KMS-11 (cell line): ENCODE data around the gene FDX2.

Source experiments
- H2AFZ ChIP-seq: fragments of 200-600 bp; sonication (generic); 2 replicates; pipeline ENCODE4 v1.6.1; 2016; ENCODE audit warnings: antibody characterized with exemption, mixed run types, low read depth
- H3K27ac ChIP-seq: fragments of 200-600 bp; sonication (generic); 2 replicates; pipeline ENCODE4 v1.6.1; 2016; ENCODE audit warnings: mild to moderate bottlenecking, mixed run types
- H3K27me3 ChIP-seq: fragments of 200-600 bp; sonication (generic); 2 replicates; pipeline ENCODE4 v1.6.1; 2017; ENCODE audit warnings: mild to moderate bottlenecking, low read depth, mixed run types, moderate library complexity; ENCODE audit not compliant: insufficient read depth
- H3K36me3 ChIP-seq: fragments of 200-600 bp; sonication (generic); 2 replicates; pipeline ENCODE4 v1.6.1; 2017; ENCODE audit warnings: mild to moderate bottlenecking, mixed run types; ENCODE audit not compliant: insufficient read depth
- H3K4me1 ChIP-seq: fragments of 200-600 bp; sonication (generic); 2 replicates; pipeline ENCODE4 v1.6.1; 2016; ENCODE audit warnings: mild to moderate bottlenecking, low read depth, mixed run types; ENCODE audit not compliant: poor library complexity, severe bottlenecking
- H3K4me2 ChIP-seq: fragments of 200-600 bp; sonication (generic); 2 replicates; pipeline ENCODE4 v1.7.0; 2016; ENCODE audit warnings: mild to moderate bottlenecking, mixed run types
- H3K4me3 ChIP-seq: fragments of 200-600 bp; sonication (generic); IDR thresholded peaks from 2 replicates; pipeline ENCODE4 v1.6.1; 2017; ENCODE audit warnings: low read depth, low read length, mixed read lengths; ENCODE audit not compliant: insufficient read depth
- H3K79me2 ChIP-seq: fragments of 200-600 bp; sonication (generic); 2 replicates; pipeline ENCODE4 v1.6.1; 2016; ENCODE audit warnings: low read depth, mixed run types; ENCODE audit not compliant: insufficient read depth
- H3K9ac ChIP-seq: fragments of 200-600 bp; sonication (generic); 2 replicates; pipeline ENCODE4 v1.6.1; 2016; ENCODE audit warnings: mild to moderate bottlenecking, mixed run types
- H4K20me1 ChIP-seq: fragments of 200-600 bp; sonication (generic); 2 replicates; pipeline ENCODE4 v1.6.1; 2016; ENCODE audit warnings: mild to moderate bottlenecking, mixed run types; ENCODE audit not compliant: insufficient read depth
- TF ChIP-seq, protein P1 (sequence below): fragments of 200-600 bp; sonication (generic); conservative IDR thresholded peaks from 2 replicates; pipeline ENCODE4 v1.6.1; 2017; ENCODE audit warnings: low read depth, mild to moderate bottlenecking, antibody characterized with exemption, low read length, moderate library complexity, mixed read lengths

FDX2 gene

DNA sequence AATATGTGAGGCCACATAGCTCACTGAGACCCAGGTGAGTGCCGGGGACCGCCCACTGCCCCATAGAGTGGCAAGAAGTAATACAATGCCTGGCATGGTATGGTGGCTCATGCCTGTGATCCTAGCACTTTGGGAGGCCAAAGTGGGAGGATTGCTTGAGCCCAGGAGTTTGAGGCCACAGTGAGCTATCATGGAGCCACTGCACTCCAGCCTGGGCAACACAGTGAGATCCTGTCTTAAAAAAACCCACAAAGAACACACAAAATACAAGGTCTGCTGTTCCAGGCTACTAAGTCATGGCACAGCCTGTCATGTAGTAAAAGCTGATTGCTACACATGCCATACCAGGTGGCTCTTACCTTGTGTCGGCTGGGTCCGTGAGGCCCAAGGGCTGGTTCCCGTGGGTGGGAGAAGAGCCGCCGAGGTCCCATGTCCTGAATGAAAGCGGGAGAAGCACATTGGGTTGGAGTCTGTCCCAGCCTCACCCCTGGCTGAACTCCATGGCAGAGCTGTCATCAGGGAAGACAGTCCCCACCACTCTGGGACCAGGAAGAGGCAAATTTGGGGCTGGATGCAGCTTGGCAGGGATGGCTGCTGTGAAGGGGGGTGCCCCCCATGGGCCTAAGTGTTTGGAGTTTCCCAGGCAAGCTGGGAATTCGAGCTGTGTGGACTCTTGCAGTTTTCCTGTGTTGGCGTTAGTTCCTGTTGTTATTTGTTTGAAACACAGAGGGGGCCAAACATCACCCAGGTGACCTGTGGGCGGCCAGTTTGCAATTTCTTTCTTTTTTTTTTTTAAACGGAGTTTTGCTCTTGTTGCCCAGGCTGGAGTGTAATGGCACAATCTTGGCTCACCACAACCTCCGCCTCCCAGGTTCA lies 3.2 kb upstream of the FDX2 start:
- no peak overlapping the region for H2AFZ ChIP-seq
- no peaks in the 10 kb centered on the region for H3K27me3 ChIP-seq
- H4K20me1 ChIP-seq: no peaks in the 10 kb centered on the region
- peaks cover 16% of the 10 kb centered on the region for H3K4me1 ChIP-seq
- TF ChIP-seq, protein P1, sequence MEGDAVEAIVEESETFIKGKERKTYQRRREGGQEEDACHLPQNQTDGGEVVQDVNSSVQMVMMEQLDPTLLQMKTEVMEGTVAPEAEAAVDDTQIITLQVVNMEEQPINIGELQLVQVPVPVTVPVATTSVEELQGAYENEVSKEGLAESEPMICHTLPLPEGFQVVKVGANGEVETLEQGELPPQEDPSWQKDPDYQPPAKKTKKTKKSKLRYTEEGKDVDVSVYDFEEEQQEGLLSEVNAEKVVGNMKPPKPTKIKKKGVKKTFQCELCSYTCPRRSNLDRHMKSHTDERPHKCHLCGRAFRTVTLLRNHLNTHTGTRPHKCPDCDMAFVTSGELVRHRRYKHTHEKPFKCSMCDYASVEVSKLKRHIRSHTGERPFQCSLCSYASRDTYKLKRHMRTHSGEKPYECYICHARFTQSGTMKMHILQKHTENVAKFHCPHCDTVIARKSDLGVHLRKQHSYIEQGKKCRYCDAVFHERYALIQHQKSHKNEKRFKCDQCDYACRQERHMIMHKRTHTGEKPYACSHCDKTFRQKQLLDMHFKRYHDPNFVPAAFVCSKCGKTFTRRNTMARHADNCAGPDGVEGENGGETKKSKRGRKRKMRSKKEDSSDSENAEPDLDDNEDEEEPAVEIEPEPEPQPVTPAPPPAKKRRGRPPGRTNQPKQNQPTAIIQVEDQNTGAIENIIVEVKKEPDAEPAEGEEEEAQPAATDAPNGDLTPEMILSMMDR: no peak
- H3K27ac ChIP-seq: no peak overlapping the region
- no peak overlapping the region for H3K4me2 ChIP-seq
- H3K36me3 ChIP-seq: no peaks in the 10 kb centered on the region
- H3K79me2 ChIP-seq: no peaks in the 10 kb centered on the region; the same call in 1 of the 2 replicates
- H3K4me3 ChIP-seq: no peak overlapping the region
- no peak overlapping the region for H3K9ac ChIP-seq

DNA sequence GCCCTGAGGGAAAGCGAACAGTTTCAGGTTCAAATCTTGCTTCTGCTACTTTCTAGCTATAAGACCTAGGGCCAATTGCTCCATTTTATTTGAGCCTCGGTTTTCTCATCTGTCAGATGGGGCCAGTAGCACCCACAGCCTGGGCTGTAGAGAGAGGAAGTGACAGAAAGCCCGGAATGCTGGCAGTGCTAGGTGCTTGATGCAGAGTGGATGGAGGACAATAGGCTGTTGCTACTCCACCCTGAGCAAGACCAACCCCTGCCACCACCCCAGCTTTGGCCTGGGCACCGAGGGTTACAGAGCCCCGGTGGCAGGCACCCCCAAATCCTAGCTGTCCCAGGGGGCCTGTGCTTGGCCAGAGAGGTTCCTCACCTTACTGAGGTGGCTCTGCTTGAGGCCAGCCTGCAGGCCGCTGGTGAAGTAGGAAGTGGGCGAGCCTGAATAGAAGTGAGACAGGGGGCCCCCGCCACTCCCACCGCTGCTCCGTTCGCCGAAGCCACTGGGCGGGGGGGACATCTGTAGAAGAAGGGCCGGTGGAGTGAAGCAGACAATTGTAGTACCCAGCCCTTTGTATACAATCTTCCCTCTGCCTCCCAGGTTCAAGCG lies 2.1 kb upstream of the FDX2 start:
- Histone ChIP-seq H3K9ac (no peak overlapping the region), H3K4me3 (no peak overlapping the region), H3K27me3 (no peaks in the 10 kb centered on the region), H3K79me2 (no peaks in the 10 kb centered on the region; the same call in 1 of the 2 replicates), H3K4me1 (peaks cover 16% of the 10 kb centered on the region), H4K20me1 (no peaks in the 10 kb centered on the region), H3K27ac (no peak overlapping the region), H2AFZ (no peak overlapping the region), H3K36me3 (no peaks in the 10 kb centered on the region), H3K4me2 (no peak overlapping the region)
- TF ChIP-seq, protein P1: no peak

DNA sequence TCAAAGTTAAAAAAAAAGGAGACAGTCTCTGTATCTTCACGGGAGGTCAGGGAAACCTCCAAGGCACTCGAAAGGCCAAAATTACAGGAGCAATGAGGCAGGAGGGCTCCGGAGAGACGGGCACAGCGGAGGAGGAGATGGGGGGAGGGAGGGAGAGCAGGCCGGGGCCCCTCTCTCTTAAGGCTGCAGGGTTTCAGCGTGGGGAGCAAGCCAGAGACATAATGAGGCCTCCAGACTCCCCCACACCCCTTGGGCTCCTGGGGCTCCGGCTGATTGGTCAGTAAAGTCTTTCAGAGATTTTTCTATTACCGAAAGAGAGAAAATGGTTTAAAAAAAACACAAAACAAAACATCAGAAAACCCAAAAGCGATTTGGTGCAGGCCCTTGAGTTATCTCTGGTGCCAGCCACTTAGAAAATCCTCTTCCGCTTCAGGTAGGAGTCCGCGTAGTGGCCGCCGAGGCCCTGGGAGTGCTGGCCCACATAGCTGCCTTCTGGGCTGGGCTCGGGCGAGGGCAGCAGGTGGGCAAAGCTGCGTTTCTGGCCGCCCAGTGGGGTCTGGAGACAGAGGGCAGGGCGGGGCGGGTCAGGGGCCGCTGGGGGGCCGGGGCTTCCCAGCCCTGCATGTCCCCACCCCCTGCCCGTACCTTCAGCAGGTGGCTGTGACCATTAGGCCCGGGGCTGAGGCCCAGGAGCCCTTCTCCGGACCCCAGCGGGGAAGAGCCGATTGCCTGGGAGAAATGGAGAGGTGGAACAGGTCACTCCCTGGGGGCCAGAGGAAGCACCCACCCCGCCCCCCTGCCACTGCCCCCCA lies 1.4 kb upstream of the FDX2 start:
- no peaks in the 10 kb centered on the region for H3K36me3 ChIP-seq
- H3K79me2 ChIP-seq: no peaks in the 10 kb centered on the region; the same call in 1 of the 2 replicates
- no peak overlapping the region for H3K9ac ChIP-seq
- no peak overlapping the region for H2AFZ ChIP-seq
- peaks cover 16% of the 10 kb centered on the region for H3K4me1 ChIP-seq
- H3K4me2 ChIP-seq: no peak overlapping the region
- H3K27ac ChIP-seq: no peak overlapping the region
- H3K27me3 ChIP-seq: no peaks in the 10 kb centered on the region
- TF ChIP-seq, protein P1: no peak
- H4K20me1 ChIP-seq: no peaks in the 10 kb centered on the region
- no peak overlapping the region for H3K4me3 ChIP-seq

DNA sequence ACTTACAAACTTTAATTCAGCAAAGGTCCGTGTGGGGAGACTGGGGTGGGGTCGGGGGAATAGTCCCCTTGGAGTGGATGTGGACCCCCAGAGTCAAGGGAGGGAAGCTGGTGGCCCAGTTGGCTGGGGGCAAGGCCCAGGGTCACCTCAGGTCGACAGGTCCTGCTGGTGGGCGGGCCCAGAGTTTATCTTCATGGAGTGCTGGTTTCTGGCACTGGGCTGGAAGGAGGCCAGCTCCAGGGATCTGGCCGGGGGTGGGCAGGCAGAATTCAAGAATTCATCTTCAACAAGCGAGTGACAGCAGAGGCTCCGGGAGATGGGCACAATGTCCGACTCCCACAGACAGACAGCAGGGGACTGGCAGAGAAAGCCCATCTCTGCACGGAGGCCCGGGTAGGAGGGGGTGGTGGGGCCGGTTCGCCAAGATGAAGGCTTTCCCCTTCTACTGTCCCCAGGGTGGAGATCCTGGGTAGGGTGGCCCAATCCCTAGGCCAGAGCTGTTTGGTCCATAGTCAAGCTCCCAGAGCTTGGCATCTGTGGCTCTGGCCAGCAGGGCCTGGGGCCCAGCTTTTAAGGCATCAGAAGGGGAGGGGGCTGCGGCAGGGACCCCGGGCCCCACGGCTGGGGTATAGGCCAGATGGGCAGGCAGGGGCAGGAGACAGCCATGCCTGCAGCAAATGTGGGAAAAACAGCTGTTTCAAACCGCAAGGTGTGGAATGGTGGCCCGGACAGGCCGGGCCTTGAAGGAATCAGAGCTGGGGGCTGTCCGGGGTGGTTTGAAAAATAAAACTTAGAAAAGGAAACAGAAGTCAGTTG lies 622 bp upstream of the FDX2 start:
- TF ChIP-seq, protein P1: no peak
- Histone ChIP-seq H3K79me2 (no peaks in the 10 kb centered on the region; the same call in 1 of the 2 replicates), H2AFZ (no peak overlapping the region), H3K27me3 (no peaks in the 10 kb centered on the region), H3K4me2 (peak overlapping the region; percentile 82; the same call in 1 of the 2 replicates), H3K4me3 (no peak overlapping the region), H4K20me1 (no peaks in the 10 kb centered on the region), H3K9ac (peak overlapping the region; percentile 59; the same call in 1 of the 2 replicates), H3K27ac (no peak overlapping the region), H3K4me1 (peaks cover 16% of the 10 kb centered on the region), H3K36me3 (no peaks in the 10 kb centered on the region)
